HG02623 (cell line): ENCODE data around the gene SIGLEC11.
"Not testable (repeated sequence)": the region's sequence is repeated elsewhere in the genome, so short reads cannot be mapped to it uniquely, and the experiment has no call there.

Experiments used
- ATAC-seq: cut with Tn5 transposase; IDR thresholded peaks from one replicate; pipeline ENCODE4 v1.9.1; 2021; ENCODE audit warnings: moderate library complexity; ENCODE audit not compliant: unreplicated experiment

SIGLEC11 gene

GRCh38 chr19:49983645-49984229, 22.8 kb upstream of the SIGLEC11 start:
- ATAC-seq = no peak

- ATAC-seq = no peak
These were observed 20.9 kb upstream of the SIGLEC11 start for GRCh38 chr19:49981603-49982593.

GRCh38 chr19:49978324-49978723, 17.4 kb upstream of the SIGLEC11 start:
- ATAC-seq = no peak

- no peak for ATAC-seq
These were observed 16.9 kb upstream of the SIGLEC11 start for GRCh38 chr19:49977881-49978280.

GRCh38 chr19:49977076-49977475, 16.1 kb upstream of the SIGLEC11 start:
- ATAC-seq = no peak

- no peak for ATAC-seq
These were observed 15.5 kb upstream of the SIGLEC11 start for GRCh38 chr19:49976496-49976895.

- no peak for ATAC-seq
These were observed 14.1 kb upstream of the SIGLEC11 start for GRCh38 chr19:49975051-49975450.

GRCh38 chr19:49973987-49974386, 13.0 kb upstream of the SIGLEC11 start:
- no peak for ATAC-seq

GRCh38 chr19:49972841-49973240, 11.9 kb upstream of the SIGLEC11 start:
- ATAC-seq = no peak

GRCh38 chr19:49971991-49972411, 11.0 kb upstream of the SIGLEC11 start:
- no peak for ATAC-seq

- not testable (repeated sequence) for ATAC-seq
These were observed 8.4 kb upstream of the SIGLEC11 start for GRCh38 chr19:49969355-49969754.

GRCh38 chr19:49968279-49968922, 7.4 kb upstream of the SIGLEC11 start:
- no peak for ATAC-seq

GRCh38 chr19:49959892-49960291, 1.1 kb downstream of the SIGLEC11 start:
- ATAC-seq = not testable (repeated sequence)

GRCh38 chr19:49958596-49958995, 2.4 kb downstream of the SIGLEC11 start:
- ATAC-seq = not testable (repeated sequence)

GRCh38 chr19:49958144-49958543, 2.8 kb downstream of the SIGLEC11 start:
- ATAC-seq = not testable (repeated sequence)

GRCh38 chr19:49957262-49957915, 3.6 kb downstream of the SIGLEC11 start:
- ATAC-seq = no peak

- no peak for ATAC-seq
These were observed 4.9 kb downstream of the SIGLEC11 start for GRCh38 chr19:49956115-49956495.

GRCh38 chr19:49954933-49955332, 6.0 kb downstream of the SIGLEC11 start:
- ATAC-seq = no peak

GRCh38 chr19:49954092-49954829, 6.7 kb downstream of the SIGLEC11 start:
- no peak for ATAC-seq

GRCh38 chr19:49953416-49953815, 7.6 kb downstream of the SIGLEC11 start:
- no peak for ATAC-seq
